GM21619 (cell line): ENCODE measurements around the gene MED13L.

Experiments
- ATAC-seq: cut with Tn5 transposase; IDR thresholded peaks from one replicate; pipeline ENCODE4 v1.9.1; 2021; ENCODE audit not compliant: unreplicated experiment

MED13L gene

GRCh38 chr12:116277467-116278278 lies at the start of gene MED13L:
Gene MED13L, minus strand, starts transcription at chr12:116277693. Its CDS starts 562 bp downstream, at chr12:116277131.
- ATAC-seq: peak; percentile 85

- ATAC-seq: peak; percentile 77
Measured at GRCh38 chr12:116325336-116325664, 47.8 kb upstream of the MED13L start.

GRCh38 chr12:116324654-116325335 lies 47.3 kb upstream of the MED13L start:
- ATAC-seq: no peak

GRCh38 chr12:116323406-116324386 lies 46.2 kb upstream of the MED13L start:
- no peak for ATAC-seq

- ATAC-seq: no peak
Measured at GRCh38 chr12:116321913-116322312, 44.4 kb upstream of the MED13L start.

GRCh38 chr12:116320791-116321217 lies 43.3 kb upstream of the MED13L start:
- no peak for ATAC-seq

GRCh38 chr12:116319898-116320621 lies 42.6 kb upstream of the MED13L start:
- no peak for ATAC-seq

GRCh38 chr12:116319233-116319897 lies 41.9 kb upstream of the MED13L start:
- no peak for ATAC-seq

- ATAC-seq: no peak
Measured at GRCh38 chr12:116318576-116319232, 41.2 kb upstream of the MED13L start.

- no peak for ATAC-seq
Measured at GRCh38 chr12:116317986-116318575, 40.6 kb upstream of the MED13L start.

- ATAC-seq: no peak
Measured at GRCh38 chr12:116317139-116317538, 39.6 kb upstream of the MED13L start.

- ATAC-seq: no peak
Measured at GRCh38 chr12:116314477-116314876, 37.0 kb upstream of the MED13L start.

- no peak for ATAC-seq
Measured at GRCh38 chr12:116313194-116313927, 35.9 kb upstream of the MED13L start.

GRCh38 chr12:116310082-116310481 lies 32.6 kb upstream of the MED13L start:
- no peak for ATAC-seq

GRCh38 chr12:116309343-116309742 lies 31.9 kb upstream of the MED13L start:
- no peak for ATAC-seq

GRCh38 chr12:116308647-116309046 lies 31.2 kb upstream of the MED13L start:
- ATAC-seq: no peak

GRCh38 chr12:116306968-116307367 lies 29.5 kb upstream of the MED13L start:
- no peak for ATAC-seq

GRCh38 chr12:116306506-116306905 lies 29.0 kb upstream of the MED13L start:
- ATAC-seq: no peak
